Activated naive CD8-positive, alpha-beta T cell treated with anti-CD3 and anti-CD28 coated beads, Interleukin-2, amount 50 U/mL, for 24 hours (primary cell): ENCODE measurements around the gene INPP5E.

Experiments
- ATAC-seq: fragments of 150-1000 bp; cut with Tn5 transposase; one replicate; pipeline ENCODE4 v1.10.0; 2021
- DNase-seq: peaks from one replicate; pipeline ENCODE4 v3.0.0; 2021
- H3K27ac Mint-ChIP-seq: one replicate; pipeline ENCODE4 v1.8.0; 2021; ENCODE audit warnings: mild to moderate bottlenecking, mixed read lengths
- H3K27me3 Mint-ChIP-seq: one replicate; pipeline ENCODE4 v1.8.0; 2021; ENCODE audit warnings: mixed read lengths
- H3K36me3 Mint-ChIP-seq: one replicate; pipeline ENCODE4 v1.8.0; 2021; ENCODE audit warnings: low read depth, mixed read lengths
- H3K4me1 Mint-ChIP-seq: one replicate; pipeline ENCODE4 v1.8.0; 2021; ENCODE audit warnings: mixed read lengths
- H3K4me3 Mint-ChIP-seq: one replicate; pipeline ENCODE4 v1.8.0; 2021; ENCODE audit warnings: mild to moderate bottlenecking, moderate library complexity, mixed read lengths
- H3K9me3 Mint-ChIP-seq: one replicate; pipeline ENCODE4 v1.8.0; 2021; ENCODE audit warnings: mixed read lengths

The INPP5E gene

GRCh38 chr9:136389396-136389795 lies 50.2 kb downstream of the INPP5E start:
- Mint-ChIP-seq H3K9me3 (no peaks in the 10 kb centered on the region), H3K27me3 (no peaks in the 10 kb centered on the region), H3K4me3 (no peak overlapping the region), H3K27ac (no peak overlapping the region), H3K36me3 (peaks cover 59% of the 10 kb centered on the region), H3K4me1 (peaks cover 23% of the 10 kb centered on the region)
- no peak for ATAC-seq
- DNase-seq, result no peak

- Mint-ChIP-seq H3K27ac (no peak overlapping the region), H3K4me3 (no peak overlapping the region), H3K9me3 (no peaks in the 10 kb centered on the region), H3K36me3 (peaks cover 61% of the 10 kb centered on the region), H3K27me3 (no peaks in the 10 kb centered on the region), H3K4me1 (peaks cover 23% of the 10 kb centered on the region)
- ATAC-seq (no peak), DNase-seq (no peak)
Measured at GRCh38 chr9:136387217-136387616, 52.4 kb downstream of the INPP5E start.

- ATAC-seq, result no peak
- DNase-seq, result no peak
- Mint-ChIP-seq H3K27ac (peak overlapping the region; percentile 29), H3K4me1 (peaks cover 23% of the 10 kb centered on the region), H3K27me3 (no peaks in the 10 kb centered on the region), H3K36me3 (peaks cover 57% of the 10 kb centered on the region), H3K4me3 (no peak overlapping the region), H3K9me3 (no peaks in the 10 kb centered on the region)
Measured at GRCh38 chr9:136386018-136386417, 53.6 kb downstream of the INPP5E start.

GRCh38 chr9:136385015-136385414 lies 54.6 kb downstream of the INPP5E start:
- peak; percentile 66 for ATAC-seq
- Mint-ChIP-seq H3K27me3 (no peaks in the 10 kb centered on the region), H3K4me3 (peak overlapping the region; percentile 51), H3K9me3 (no peaks in the 10 kb centered on the region), H3K36me3 (peaks cover 56% of the 10 kb centered on the region), H3K27ac (peak overlapping the region; percentile 62), H3K4me1 (peaks cover 23% of the 10 kb centered on the region)
- no peak for DNase-seq

- H3K4me3 Mint-ChIP-seq, result no peak overlapping the region
- H3K27me3 Mint-ChIP-seq, result no peaks in the 10 kb centered on the region
- no peaks in the 10 kb centered on the region for H3K9me3 Mint-ChIP-seq
- ATAC-seq (no peak), DNase-seq (no peak)
- H3K27ac Mint-ChIP-seq, result no peak overlapping the region
- H3K36me3 Mint-ChIP-seq, result peaks cover 45% of the 10 kb centered on the region
- peaks cover 23% of the 10 kb centered on the region for H3K4me1 Mint-ChIP-seq
Measured at GRCh38 chr9:136383436-136383835, 56.2 kb downstream of the INPP5E start.

GRCh38 chr9:136381966-136382513 lies 57.6 kb downstream of the INPP5E start:
- peaks cover 19% of the 10 kb centered on the region for H3K4me1 Mint-ChIP-seq
- ATAC-seq, result no peak
- H3K9me3 Mint-ChIP-seq, result no peaks in the 10 kb centered on the region
- no peak for DNase-seq
- H3K27me3 Mint-ChIP-seq, result no peaks in the 10 kb centered on the region
- H3K27ac Mint-ChIP-seq, result no peak overlapping the region
- H3K4me3 Mint-ChIP-seq, result no peak overlapping the region
- peaks cover 33% of the 10 kb centered on the region for H3K36me3 Mint-ChIP-seq

GRCh38 chr9:136381311-136381710 lies 58.3 kb downstream of the INPP5E start:
- Mint-ChIP-seq H3K27ac (no peak overlapping the region), H3K27me3 (no peaks in the 10 kb centered on the region), H3K4me3 (no peak overlapping the region), H3K36me3 (peaks cover 29% of the 10 kb centered on the region), H3K4me1 (peaks cover 18% of the 10 kb centered on the region), H3K9me3 (no peaks in the 10 kb centered on the region)
- no peak for DNase-seq
- ATAC-seq, result no peak

GRCh38 chr9:136380381-136380780 lies 59.3 kb downstream of the INPP5E start:
- H3K27ac Mint-ChIP-seq, result no peak overlapping the region
- H3K36me3 Mint-ChIP-seq, result peaks cover 20% of the 10 kb centered on the region
- DNase-seq, result no peak
- no peak overlapping the region for H3K4me3 Mint-ChIP-seq
- no peak for ATAC-seq
- H3K4me1 Mint-ChIP-seq, result peaks cover 9% of the 10 kb centered on the region
- H3K27me3 Mint-ChIP-seq, result no peaks in the 10 kb centered on the region
- no peaks in the 10 kb centered on the region for H3K9me3 Mint-ChIP-seq

GRCh38 chr9:136379891-136380290 lies 59.8 kb downstream of the INPP5E start:
- no peaks in the 10 kb centered on the region for H3K27me3 Mint-ChIP-seq
- no peak for DNase-seq
- ATAC-seq, result no peak
- H3K4me3 Mint-ChIP-seq, result no peak overlapping the region
- H3K36me3 Mint-ChIP-seq, result peaks cover 16% of the 10 kb centered on the region
- H3K4me1 Mint-ChIP-seq, result peaks cover 4% of the 10 kb centered on the region
- H3K27ac Mint-ChIP-seq, result no peak overlapping the region
- H3K9me3 Mint-ChIP-seq, result no peaks in the 10 kb centered on the region

GRCh38 chr9:136379401-136379800 lies 60.2 kb downstream of the INPP5E start:
- no peaks in the 10 kb centered on the region for H3K9me3 Mint-ChIP-seq
- no peak for DNase-seq
- H3K27me3 Mint-ChIP-seq, result no peaks in the 10 kb centered on the region
- no peak for ATAC-seq
- peaks cover 14% of the 10 kb centered on the region for H3K36me3 Mint-ChIP-seq
- H3K4me3 Mint-ChIP-seq, result no peak overlapping the region
- H3K27ac Mint-ChIP-seq, result no peak overlapping the region
- no peaks in the 10 kb centered on the region for H3K4me1 Mint-ChIP-seq

GRCh38 chr9:136379003-136379287 lies 60.7 kb downstream of the INPP5E start:
- Mint-ChIP-seq H3K27ac (no peak overlapping the region), H3K9me3 (no peaks in the 10 kb centered on the region), H3K27me3 (no peaks in the 10 kb centered on the region), H3K36me3 (peaks cover 9% of the 10 kb centered on the region), H3K4me3 (no peak overlapping the region), H3K4me1 (no peaks in the 10 kb centered on the region)
- DNase-seq, result no peak
- no peak for ATAC-seq
